Mesenchymal stem cell (in vitro differentiated cells and primary cell): ENCODE measurements around the gene SCAF4.

ENCODE experiments used
- DNase-seq: peaks from one replicate; pipeline ENCODE4 v3.0.0-alpha.2; 2013
- H2AFZ ChIP-seq: one replicate; pipeline ENCODE4 v1.6.1; 2013; ENCODE audit warnings: low read depth, mild to moderate bottlenecking, control low read depth, inconsistent platforms, low read length, moderate library complexity
- H2AK5ac ChIP-seq: 2 replicates; pipeline ENCODE4 v1.6.1; 2013; ENCODE audit warnings: low read length, moderate library complexity, mild to moderate bottlenecking, inconsistent platforms; ENCODE audit not compliant: severe bottlenecking
- H2BK120ac ChIP-seq: one replicate; pipeline ENCODE4 v1.6.1; 2013; ENCODE audit warnings: low read depth, mild to moderate bottlenecking, inconsistent platforms, low read length, moderate library complexity
- H2BK12ac ChIP-seq, 2 experiments: one replicate each; pipeline ENCODE4 v1.6.1; 2013; ENCODE audit warnings: inconsistent platforms in 2 of 2, low read length in 2 of 2, mild to moderate bottlenecking in 2 of 2, moderate library complexity in 2 of 2, control low read depth in 1 of 2
- H2BK15ac ChIP-seq: one replicate; pipeline ENCODE4 v1.6.1; 2013; ENCODE audit warnings: mild to moderate bottlenecking, low read depth, inconsistent platforms; ENCODE audit not compliant: poor library complexity, severe bottlenecking
- H2BK5ac ChIP-seq: 2 replicates; pipeline ENCODE4 v1.6.1; 2013; ENCODE audit warnings: low read depth, mild to moderate bottlenecking, low read length, control low read depth, inconsistent platforms; ENCODE audit not compliant: poor library complexity, severe bottlenecking
- H3K14ac ChIP-seq, 2 experiments: one replicate each; pipeline ENCODE4 v1.6.1; 2013; ENCODE audit warnings: inconsistent platforms in 2 of 2, low read length in 2 of 2, control low read depth in 1 of 2, mild to moderate bottlenecking in 1 of 2, moderate library complexity in 1 of 2
- H3K18ac ChIP-seq, 2 experiments: one replicate each; pipeline ENCODE4 v1.6.1; 2013; ENCODE audit warnings: inconsistent platforms in 2 of 2, low read length in 2 of 2, control low read depth in 1 of 2, low read depth in 1 of 2, mild to moderate bottlenecking in 1 of 2
- H3K23ac ChIP-seq, 2 experiments: one replicate each; pipeline ENCODE4 v1.6.1; 2013; ENCODE audit warnings: inconsistent platforms in 2 of 2, low read length in 2 of 2, mild to moderate bottlenecking in 2 of 2, moderate library complexity in 2 of 2, control low read depth in 1 of 2
- H3K27ac ChIP-seq: 2 replicates; pipeline ENCODE4 v1.5.1; 2013; ENCODE audit warnings: mild to moderate bottlenecking, moderate library complexity, low read length, control low read depth, inconsistent platforms; ENCODE audit not compliant: poor library complexity, severe bottlenecking
- H3K27me3 ChIP-seq, 2 experiments: 2 replicates each; pipeline versions ENCODE4 v1.6.1 to v1.7.0; 2013; ENCODE audit warnings: low read length in 2 of 2, mild to moderate bottlenecking in 2 of 2, moderate library complexity in 2 of 2, control low read depth in 1 of 2, inconsistent platforms in 1 of 2; ENCODE audit not compliant: control insufficient read depth in 1 of 2, insufficient read depth in 1 of 2
- H3K36me3 ChIP-seq, 2 experiments: 2 replicates each; pipeline versions ENCODE4 v1.6.1 to v1.7.0; 2013; ENCODE audit warnings: low read length in 2 of 2, control low read depth in 1 of 2, inconsistent platforms in 1 of 2, low read depth in 1 of 2, mild to moderate bottlenecking in 1 of 2; ENCODE audit not compliant: insufficient read depth in 2 of 2, control insufficient read depth in 1 of 2
- H3K4ac ChIP-seq, 2 experiments: one replicate each; pipeline ENCODE4 v1.6.1; 2013; ENCODE audit warnings: inconsistent platforms in 2 of 2, low read length in 2 of 2, mild to moderate bottlenecking in 2 of 2, moderate library complexity in 2 of 2, control low read depth in 1 of 2, low read depth in 1 of 2
- H3K4me1 ChIP-seq: 2 replicates; pipeline ENCODE4 v1.6.1; 2013; ENCODE audit warnings: low read depth, low read length, control low read depth; ENCODE audit not compliant: control insufficient read depth, insufficient read depth
- H3K4me2 ChIP-seq: 2 replicates; pipeline ENCODE4 v1.6.1; 2013; ENCODE audit warnings: low read length, mild to moderate bottlenecking, inconsistent platforms; ENCODE audit not compliant: poor library complexity, severe bottlenecking
- H3K4me3 ChIP-seq, 2 experiments: 2 replicates each; pipeline versions ENCODE4 v1.5.1 to v1.7.0; 2013; ENCODE audit warnings: low read length in 2 of 2, mild to moderate bottlenecking in 2 of 2, control low read depth in 1 of 2, low read depth in 1 of 2; ENCODE audit not compliant: insufficient read depth in 1 of 2
- H3K79me1 ChIP-seq: replicated peaks from 2 replicates; pipeline ENCODE4 v1.6.1; 2013; ENCODE audit warnings: mild to moderate bottlenecking, control low read depth, low read length, inconsistent platforms; ENCODE audit not compliant: poor library complexity, severe bottlenecking
- H3K9ac ChIP-seq: 2 replicates; pipeline ENCODE4 v1.7.0; 2013; ENCODE audit warnings: mild to moderate bottlenecking, low read length, moderate library complexity
- H3K9me3 ChIP-seq: 2 replicates; pipeline ENCODE4 v1.7.0; 2013; ENCODE audit warnings: mild to moderate bottlenecking, low read length; ENCODE audit not compliant: control insufficient read depth
- H4K8ac ChIP-seq: one replicate; pipeline ENCODE4 v1.6.1; 2013; ENCODE audit warnings: inconsistent platforms, mild to moderate bottlenecking, low read length, moderate library complexity
- H4K91ac ChIP-seq: one replicate; pipeline ENCODE4 v1.6.1; 2013; ENCODE audit warnings: mild to moderate bottlenecking, low read length, inconsistent platforms
- WGBS: methylation state at CpG from one replicate; pipeline ENCODE4 v1.1.7; 2013; ENCODE audit warnings: mixed read lengths; 5-methylcytosine and 5-hydroxymethylcytosine counted together

Gene SCAF4

DNA sequence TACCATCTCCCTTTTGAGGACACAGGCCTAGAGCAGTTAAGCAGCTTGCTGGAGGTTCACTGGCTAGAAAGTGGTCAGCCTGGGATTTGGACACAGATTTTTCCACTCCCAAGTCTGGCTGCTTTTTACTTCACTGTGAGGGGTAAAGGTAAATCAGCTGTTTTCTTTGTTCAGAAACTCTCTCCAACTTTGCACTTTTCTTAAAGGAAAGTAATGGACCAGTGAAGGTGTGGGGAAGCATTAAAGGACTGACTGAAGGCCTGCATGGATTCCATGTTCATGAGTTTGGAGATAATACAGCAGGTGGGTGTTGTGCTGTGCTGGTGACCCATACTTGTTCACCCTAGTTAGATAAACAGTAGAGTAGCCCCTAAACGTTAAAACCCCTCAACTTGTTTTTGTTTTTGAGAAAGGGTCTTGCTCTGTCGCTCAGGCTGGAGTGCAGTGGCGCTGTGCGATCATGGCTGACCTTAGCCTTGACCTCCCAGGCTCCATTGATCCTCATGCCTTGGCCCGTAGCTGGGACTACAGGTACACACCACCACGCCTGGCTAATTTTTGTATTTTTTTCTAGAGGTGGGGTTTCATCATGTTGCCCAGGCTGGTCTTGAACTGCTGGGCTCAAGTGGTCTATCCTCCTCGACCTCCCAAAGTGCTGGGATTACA, 68.2 kb downstream of the SCAF4 start:
- Histone ChIP-seq H3K79me1 (peaks cover 5% of the 10 kb centered on the region), H3K27me3 (no peaks in the 10 kb centered on the region), H2BK5ac (no peak overlapping the region), H4K91ac (no peak overlapping the region), H2BK12ac (no peak overlapping the region), H3K9me3 (no peaks in the 10 kb centered on the region), H3K4ac (no peak overlapping the region), H3K27ac (no peak overlapping the region), H2BK120ac (no peak overlapping the region), H3K36me3 (peaks cover 14 to 52% of the 10 kb centered on the region in 2 experiments), H2BK15ac (no peak overlapping the region), H3K9ac (no peak overlapping the region), H3K18ac (no peak overlapping the region), H3K4me1 (peaks cover 12% of the 10 kb centered on the region), H3K4me2 (no peak overlapping the region), H2AK5ac (no peak overlapping the region), H2AFZ (no peak overlapping the region), H4K8ac (no peak overlapping the region), H3K4me3 (no peak overlapping the region), H3K14ac (no peak overlapping the region), H3K23ac (no peak overlapping the region)
- WGBS: 96% methylated on average over 6 of the region's 7 CpGs
- DNase-seq: no peak

DNA sequence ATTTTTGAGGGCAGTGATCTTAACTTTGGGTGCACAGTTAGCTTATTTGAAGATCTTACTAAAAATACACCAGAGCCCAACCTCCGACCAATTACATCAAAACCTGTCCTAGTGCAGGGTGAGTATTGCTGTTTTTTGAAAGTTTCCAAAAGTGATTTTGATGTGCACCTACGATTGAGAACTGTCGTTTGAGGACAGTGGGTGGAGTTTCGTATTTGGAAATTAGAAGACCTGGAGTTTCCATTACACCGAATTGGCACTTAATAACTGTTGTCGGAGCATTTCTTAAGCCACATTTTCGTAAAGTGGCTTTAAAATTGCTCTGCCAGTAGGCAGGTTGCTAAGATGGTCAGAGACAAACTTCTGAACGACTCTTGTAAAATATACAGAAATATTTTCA, 71.3 kb downstream of the SCAF4 start:
- no peak for DNase-seq
- Histone ChIP-seq H4K91ac (no peak overlapping the region), H3K14ac (no peak overlapping the region), H2BK5ac (no peak overlapping the region), H4K8ac (no peak overlapping the region), H3K4me3 (peak overlapping the region; percentile 70 to 82), H3K18ac (no peak overlapping the region), H3K27me3 (no peaks in the 10 kb centered on the region), H2AK5ac (no peak overlapping the region), H2BK12ac (no peak overlapping the region), H3K27ac (peak overlapping the region; percentile 57), H3K36me3 (peaks cover 11 to 24% of the 10 kb centered on the region in 2 experiments), H3K9me3 (no peaks in the 10 kb centered on the region), H3K4me2 (peak overlapping the region; percentile 82), H3K23ac (no peak overlapping the region), H2BK120ac (no peak overlapping the region), H3K79me1 (peaks cover 2% of the 10 kb centered on the region), H2BK15ac (no peak overlapping the region), H3K4ac (peak overlapping the region in 1 of 2 experiments; percentile 84), H3K4me1 (peaks cover 8% of the 10 kb centered on the region), H3K9ac (peak overlapping the region; percentile 96), H2AFZ (no peak overlapping the region)
- 58% methylated on average over 6 of the region's 8 CpGs for WGBS

DNA sequence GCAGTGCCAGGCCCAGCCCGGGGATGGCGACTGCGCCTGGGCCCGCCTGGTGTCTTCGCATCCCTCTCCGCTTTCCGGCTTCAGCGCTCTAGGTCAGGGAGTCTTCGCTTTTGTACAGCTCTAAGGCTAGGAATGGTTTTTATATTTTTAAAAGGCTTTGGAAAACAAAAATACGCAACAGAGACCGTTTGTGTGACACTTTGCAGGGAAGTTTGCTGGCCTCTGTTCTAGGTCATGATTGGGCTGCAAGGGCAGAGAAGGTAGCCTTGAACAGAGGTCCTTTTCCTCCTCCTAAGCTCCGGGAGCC, 71.7 kb downstream of the SCAF4 start:
- H3K36me3 ChIP-seq: peaks cover 8 to 24% of the 10 kb centered on the region in 2 experiments
- no peak overlapping the region for H2BK12ac ChIP-seq
- peak overlapping the region in 1 of 2 experiments; percentile 84 for H3K4ac ChIP-seq
- peak overlapping the region; percentile 57 for H3K27ac ChIP-seq
- peak overlapping the region; percentile 96 for H3K9ac ChIP-seq
- H3K27me3 ChIP-seq: no peaks in the 10 kb centered on the region
- under 1% methylated on average over 11 of the region's 12 CpGs for whole genome bisulfite sequencing
- H3K79me1 ChIP-seq: peaks cover 2% of the 10 kb centered on the region
- H3K4me3 ChIP-seq: peak overlapping the region; percentile 70 to 82
- H2AK5ac ChIP-seq: no peak overlapping the region
- H3K4me1 ChIP-seq: peaks cover 5% of the 10 kb centered on the region
- no peak overlapping the region for H4K91ac ChIP-seq
- H4K8ac ChIP-seq: no peak overlapping the region
- H3K14ac ChIP-seq: peak overlapping the region in 1 of 2 experiments; percentile 74
- H2BK15ac ChIP-seq: no peak overlapping the region
- peak overlapping the region in 1 of 2 experiments; percentile 73 for H3K18ac ChIP-seq
- H2BK5ac ChIP-seq: no peak overlapping the region
- DNase-seq: no peak
- peak overlapping the region; percentile 1 for H2AFZ ChIP-seq
- H2BK120ac ChIP-seq: no peak overlapping the region
- peak overlapping the region in 1 of 2 experiments; percentile 86 for H3K23ac ChIP-seq
- H3K4me2 ChIP-seq: peak overlapping the region; percentile 82
- no peaks in the 10 kb centered on the region for H3K9me3 ChIP-seq

DNA sequence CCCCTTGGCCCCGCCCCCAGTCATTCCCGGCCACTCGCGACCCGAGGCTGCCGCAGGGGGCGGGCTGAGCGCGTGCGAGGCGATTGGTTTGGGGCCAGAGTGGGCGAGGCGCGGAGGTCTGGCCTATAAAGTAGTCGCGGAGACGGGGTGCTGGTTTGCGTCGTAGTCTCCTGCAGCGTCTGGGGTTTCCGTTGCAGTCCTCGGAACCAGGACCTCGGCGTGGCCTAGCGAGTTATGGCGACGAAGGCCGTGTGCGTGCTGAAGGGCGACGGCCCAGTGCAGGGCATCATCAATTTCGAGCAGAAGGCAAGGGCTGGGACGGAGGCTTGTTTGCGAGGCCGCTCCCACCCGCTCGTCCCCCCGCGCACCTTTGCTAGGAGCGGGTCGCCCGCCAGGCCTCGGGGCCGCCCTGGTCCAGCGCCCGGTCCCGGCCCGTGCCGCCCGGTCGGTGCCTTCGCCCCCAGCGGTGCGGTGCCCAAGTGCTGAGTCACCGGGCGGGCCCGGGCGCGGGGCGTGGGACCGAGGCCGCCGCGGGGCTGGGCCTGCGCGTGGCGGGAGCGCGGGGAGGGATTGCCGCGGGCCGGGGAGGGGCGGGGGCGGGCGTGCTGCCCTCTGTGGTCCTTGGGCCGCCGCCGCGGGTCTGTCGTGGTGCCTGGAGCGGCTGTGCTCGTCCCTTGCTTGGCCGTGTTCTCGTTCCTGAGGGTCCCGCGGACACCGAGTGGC, 72.2 kb downstream of the SCAF4 start, which contains the start of gene SOD1:
TSS of gene SOD1 (plus strand) at position 158 of the 723 bp plus-strand sequence. CDS start at position 235, 77 bp downstream.
- WGBS: 1% methylated on average over 69 of the region's 87 CpGs
- H3K9me3 ChIP-seq: no peaks in the 10 kb centered on the region

More for the DNA sequence above, 72.2 kb downstream of the SCAF4 start, which contains the start of gene SOD1:
- peak within 1 kb of the TSS; percentile 84 to 88 for H3K4ac ChIP-seq
- peak within 1 kb of the TSS; percentile 57 for H3K27ac ChIP-seq
- peaks cover 2% of the 10 kb centered on the region for H3K79me1 ChIP-seq
- H3K23ac ChIP-seq: peak within 1 kb of the TSS; percentile 27 to 86
- peak within 1 kb of the TSS; percentile 96 for H3K9ac ChIP-seq
- H2AK5ac ChIP-seq: no peak within 1 kb of the TSS
- H3K36me3 ChIP-seq: peaks cover 6 to 24% of the 10 kb centered on the region in 2 experiments
- H3K4me3 ChIP-seq: peak within 1 kb of the TSS; percentile 70 to 82
- H4K91ac ChIP-seq: peak within 1 kb of the TSS; percentile 16
- DNase-seq: peak; percentile 93
- peak within 1 kb of the TSS; percentile 49 to 73 for H3K18ac ChIP-seq
- peak within 1 kb of the TSS in 1 of 2 experiments; percentile 74 for H3K14ac ChIP-seq
- peak within 1 kb of the TSS; percentile 1 for H2AFZ ChIP-seq
- H2BK120ac ChIP-seq: peak within 1 kb of the TSS; percentile 61
- H3K4me1 ChIP-seq: peaks cover 3% of the 10 kb centered on the region
- peak within 1 kb of the TSS; percentile 82 for H4K8ac ChIP-seq
- peak within 1 kb of the TSS; percentile 82 for H3K4me2 ChIP-seq
- no peak within 1 kb of the TSS for H2BK15ac ChIP-seq
- H3K27me3 ChIP-seq: no peaks in the 10 kb centered on the region
- peak within 1 kb of the TSS; percentile 1 for H2BK5ac ChIP-seq
- H2BK12ac ChIP-seq: peak within 1 kb of the TSS in 1 of 2 experiments; percentile 0
